SK-MEL-5 (cell line): ENCODE data around the gene MALT1. TPM values are rescaled to one million over a fixed set of nuclear protein-coding genes. Genes with fewer than 3 reads are reported as not detected.
"Not testable (repeated sequence)": the region's sequence is repeated elsewhere in the genome, so short reads cannot be mapped to it uniquely, and the experiment has no call there.

Experiments used
- DNase-seq: peaks from one replicate; pipeline ENCODE4 v3.0.0-alpha.2; 2016; ENCODE audit warnings: low read depth, low spot score
- in situ Hi-C: cut with HindIII; loops from 2 replicates; pipeline ENCODE4 v1.10.0; 2016; ENCODE audit warnings: low sequenced_read_pairs, high pct_unique_total_duplicates, low pct_unique_long_range_greater_than_20kb
- polyA plus RNA-seq, 2 experiments: library from polyadenylated mRNA; depleted of rRNA; stranded (reverse); fragments of >200 nt; gene quantifications; 2 replicates each; pipeline ENCODE4 v1.2.3, GENCODE V29; 2015
- total RNA-seq: library from RNA; depleted of rRNA; stranded (reverse); fragments of >200 nt; shearing (Covaris generic); gene quantifications from 2 replicates; pipeline ENCODE4 v1.2.3, GENCODE V29; 2014; rRNA removed

The MALT1 gene
- 15.2 and 16.7 TPM in 2 replicates for total RNA-seq
- polyA plus RNA-seq (2015; cell fraction: cytosol; rRNA removed): 5.6 and 8.5 TPM in 2 replicates
- polyA plus RNA-seq (2015; cell fraction: nucleus; rRNA removed): 20.6 and 24.5 TPM in 2 replicates

GRCh38 chr18:58671111-58671631, at the start of gene MALT1:
MALT1 (plus strand) TSS chr18:58671465; CDS start chr18:58671644, 179 bp downstream.
- in situ Hi-C loops: no loop called here
- peak; percentile 84 for DNase-seq

GRCh38 chr18:58624011-58624410, 47.3 kb upstream of the MALT1 start:
- in situ Hi-C loops: no loop called here

DNA sequence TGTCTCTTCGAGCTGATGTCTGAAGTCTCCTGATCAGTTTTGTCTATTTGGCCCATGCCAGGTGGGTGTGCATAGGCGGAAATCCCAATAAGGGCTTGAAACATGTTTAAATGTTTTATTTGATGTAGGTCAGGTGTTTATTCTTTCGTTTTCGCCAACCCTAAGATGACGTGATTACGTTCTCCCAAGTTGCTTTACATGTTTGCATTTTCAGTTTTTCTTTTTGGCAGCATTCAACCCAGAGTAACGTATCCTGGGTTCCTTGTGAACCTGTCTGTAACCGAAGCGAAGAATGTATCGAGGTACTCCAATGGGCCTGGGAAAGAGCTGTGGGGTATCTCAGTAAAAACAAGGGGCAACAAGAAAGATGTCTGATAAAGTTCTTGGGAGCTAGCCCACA, 45.4 kb upstream of the MALT1 start:
- no peak for DNase-seq
- in situ Hi-C loops: no loop called here

More at GRCh38 chr18:58624011-58624410, 47.3 kb upstream of the MALT1 start:
- DNase-seq: no peak

DNA sequence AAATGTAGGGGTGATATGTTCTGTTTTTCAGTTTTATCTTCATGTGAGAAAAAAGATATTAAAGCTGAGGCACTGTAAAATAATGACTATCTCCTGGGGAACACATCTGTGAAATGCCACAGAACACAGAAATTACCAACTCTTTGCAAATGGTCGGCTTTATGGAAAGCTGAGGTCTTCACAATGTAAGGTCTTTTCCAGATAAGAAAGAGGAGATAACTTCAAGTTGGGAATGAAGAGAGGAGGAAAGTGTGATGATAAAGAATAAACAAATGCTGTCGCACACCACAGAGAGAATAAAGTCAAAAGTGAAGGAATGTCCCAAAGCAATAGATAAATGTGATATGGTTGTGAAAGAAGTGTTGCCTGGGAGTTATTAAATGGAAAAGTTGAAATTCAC, 41.2 kb upstream of the MALT1 start:
- DNase-seq: no peak
- in situ Hi-C loops: no loop called here

DNA sequence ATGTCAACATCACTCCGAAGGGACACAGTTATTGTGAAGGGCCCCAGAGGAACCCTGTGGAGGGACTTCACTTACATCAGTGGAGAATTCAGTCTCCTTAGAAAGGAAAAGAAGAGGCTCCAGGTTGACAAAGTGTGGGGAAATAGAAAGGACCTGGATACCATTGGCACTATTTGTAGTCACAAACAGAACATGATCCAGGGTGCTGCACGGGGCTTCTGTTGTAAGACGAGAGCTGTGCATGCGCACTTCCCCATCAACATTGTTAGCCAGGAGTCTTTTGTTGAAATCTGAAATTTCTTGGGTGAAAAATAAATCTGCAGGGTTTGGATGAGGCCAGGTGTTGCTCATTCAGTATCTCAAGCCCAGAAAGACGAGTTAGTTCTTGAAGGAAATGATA, 40.0 kb upstream of the MALT1 start:
- no peak for DNase-seq
- in situ Hi-C loops: no loop called here

GRCh38 chr18:58632552-58632951, 38.7 kb upstream of the MALT1 start:
- no peak for DNase-seq
- in situ Hi-C loops: no loop called here

- in situ Hi-C loops: no loop called here
- DNase-seq: no peak
Observed at GRCh38 chr18:58633874-58634273, 37.4 kb upstream of the MALT1 start.

DNA sequence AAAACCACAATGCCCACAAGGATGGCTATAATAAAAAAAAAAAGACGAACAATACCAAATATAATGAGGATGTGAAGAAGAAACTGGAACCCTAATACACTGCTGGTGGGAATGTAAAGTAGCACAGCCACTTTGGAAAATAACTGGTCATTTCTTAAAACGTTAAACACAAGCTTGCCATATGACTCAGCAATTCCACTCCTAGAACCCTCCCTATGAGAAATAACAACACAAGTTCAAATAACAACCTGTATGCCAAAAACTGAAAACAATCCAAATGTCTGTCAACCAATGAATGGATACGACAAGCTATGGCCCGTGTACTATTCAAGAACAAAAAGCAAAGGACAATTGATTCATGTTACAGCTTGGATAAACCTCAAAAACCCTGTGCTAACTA, 35.4 kb upstream of the MALT1 start:
- DNase-seq: no peak
- in situ Hi-C loops: no loop called here

DNA sequence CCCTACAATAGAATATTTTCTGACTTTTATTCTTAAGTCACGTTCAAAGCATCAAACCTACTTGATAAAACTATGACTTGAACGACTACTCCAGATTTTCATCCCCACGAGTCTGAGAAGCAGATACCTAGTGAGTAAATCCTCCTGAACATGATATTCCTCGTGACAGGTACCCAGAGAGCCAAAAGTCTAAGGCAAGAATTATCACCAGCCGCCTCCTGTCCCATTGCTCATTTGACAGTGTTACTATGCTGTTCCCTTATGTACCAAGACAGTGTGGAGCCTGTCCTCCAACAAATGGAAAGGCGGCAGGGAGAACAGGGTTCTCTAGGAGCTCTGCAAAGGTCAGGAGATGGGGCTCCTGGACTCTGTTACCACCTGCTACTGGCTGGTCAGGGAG, 34.1 kb upstream of the MALT1 start:
- no peak for DNase-seq
- in situ Hi-C loops: no loop called here

DNA sequence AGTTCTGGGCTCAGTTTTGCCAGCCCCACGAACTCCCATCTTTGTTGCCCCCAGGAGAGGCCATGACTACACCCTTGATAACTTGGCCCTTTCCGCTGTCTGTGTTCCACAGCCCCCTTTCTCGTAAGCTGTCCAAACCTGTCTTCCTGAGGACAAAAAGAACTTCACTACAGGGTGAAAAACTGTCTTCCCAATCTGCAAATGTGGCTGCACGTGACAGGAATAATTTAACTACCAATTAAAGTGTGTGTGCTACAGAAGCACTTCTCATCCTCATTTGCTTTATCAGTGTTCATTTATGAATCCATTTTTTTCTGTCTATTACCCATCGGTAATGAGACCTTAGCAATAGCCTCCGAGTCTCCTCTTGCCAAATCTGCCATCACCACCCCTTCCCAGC, 33.3 kb upstream of the MALT1 start:
- in situ Hi-C loops: no loop called here
- no peak for DNase-seq

- in situ Hi-C loops: no loop called here
- no peak for DNase-seq
Observed at GRCh38 chr18:58638441-58638840, 32.8 kb upstream of the MALT1 start.

DNA sequence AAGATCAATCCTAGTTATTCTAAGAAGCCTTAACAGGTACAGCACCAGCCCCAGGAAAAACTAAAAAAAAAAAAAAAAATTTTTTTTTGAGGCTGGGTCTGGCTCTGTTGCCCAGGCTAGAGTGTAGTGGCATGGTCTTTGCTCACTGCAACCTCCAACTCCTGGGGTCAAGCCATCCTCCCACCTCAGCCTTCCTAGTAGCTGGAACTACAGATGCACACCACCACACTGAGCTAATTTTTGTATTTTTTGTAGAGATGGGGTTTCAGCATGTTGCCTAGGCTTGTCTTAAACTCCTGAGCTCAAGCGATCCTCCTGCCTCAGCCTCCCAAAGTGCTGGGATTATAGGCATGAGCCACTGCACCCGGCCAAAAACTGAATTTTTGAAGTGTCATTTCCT, 32.0 kb upstream of the MALT1 start:
- in situ Hi-C loops: no loop called here
- DNase-seq: no peak

DNA sequence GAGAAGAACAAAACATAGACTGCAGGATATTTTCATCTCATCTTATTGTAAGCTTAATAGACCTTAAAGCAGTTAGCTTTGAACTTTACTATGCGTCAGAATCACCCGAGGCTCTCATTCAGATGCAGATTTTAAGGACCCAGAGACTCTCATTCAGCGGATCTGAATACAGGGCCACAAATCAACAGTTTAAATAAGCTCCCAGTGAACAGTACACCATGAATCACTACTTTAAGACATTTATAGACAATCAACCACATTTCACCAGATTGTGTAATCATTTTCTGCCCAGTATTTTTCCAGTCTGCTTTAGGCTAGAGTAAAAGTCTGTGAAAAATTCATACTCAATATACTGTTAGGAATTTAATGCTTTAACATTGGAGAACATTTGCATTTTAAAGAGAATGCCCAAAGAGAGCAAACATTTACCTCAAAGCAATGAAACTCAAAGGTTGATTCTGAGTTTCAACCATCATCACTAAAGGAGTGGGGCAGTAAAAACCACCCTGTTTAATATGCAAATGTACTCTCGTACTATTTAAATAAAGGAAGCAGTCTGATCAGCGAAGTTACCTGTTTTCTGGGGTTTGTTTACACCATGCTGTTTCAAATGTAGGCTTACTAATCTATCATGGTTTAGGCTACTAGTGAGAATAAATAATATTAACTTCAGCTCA, 31.4 kb upstream of the MALT1 start:
- DNase-seq: no peak
- in situ Hi-C loops: no loop called here

GRCh38 chr18:58640428-58640805, 30.8 kb upstream of the MALT1 start:
- no peak for DNase-seq
- in situ Hi-C loops: no loop called here

- no peak for DNase-seq
Observed at GRCh38 chr18:58640891-58641610, 30.2 kb upstream of the MALT1 start.

DNA sequence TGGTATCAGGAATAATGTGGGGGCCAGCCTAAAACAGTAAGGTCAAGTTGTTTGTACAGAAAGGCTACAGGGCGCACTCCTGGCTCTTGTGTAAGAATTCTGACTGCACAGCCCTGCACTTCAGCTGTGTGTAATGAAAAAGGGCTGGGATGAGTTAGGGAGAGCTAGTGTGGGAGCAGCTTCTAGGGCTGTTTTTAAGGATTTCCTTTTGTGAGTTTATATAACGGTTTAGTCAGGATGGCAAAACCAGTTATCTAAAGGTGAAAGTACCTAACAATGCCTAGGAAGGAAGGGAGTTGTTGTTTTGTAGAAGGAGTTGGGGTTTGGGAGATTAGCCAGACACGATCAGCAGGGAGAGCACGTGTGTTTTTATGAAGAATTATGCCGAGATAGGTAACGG, 27.7 kb upstream of the MALT1 start:
- DNase-seq, in situ Hi-C loops: not testable (repeated sequence)

More at GRCh38 chr18:58640891-58641610, 30.2 kb upstream of the MALT1 start:
- in situ Hi-C loops: no loop called here

- no peak for DNase-seq
- in situ Hi-C loops: no loop called here
Observed at GRCh38 chr18:58645398-58645797, 25.9 kb upstream of the MALT1 start.

- DNase-seq: no peak
- in situ Hi-C loops: no loop called here
Observed at GRCh38 chr18:58646334-58646862, 24.9 kb upstream of the MALT1 start.
